MM.1S (cell line): Measurements from ENCODE around the gene TTC34.

Source experiments
- DNase-seq: peaks from one replicate; pipeline ENCODE4 v3.0.0-alpha.2; 2015
- H2AFZ ChIP-seq: fragments of 300-600 bp; sonication (generic); 2 replicates; pipeline ENCODE4 v1.6.0; 2016; ENCODE audit warnings: antibody characterized with exemption, low read length
- H3F3A ChIP-seq: fragments of 300-600 bp; sonication (generic); 2 replicates; pipeline ENCODE4 v1.6.1; 2016; ENCODE audit warnings: mild to moderate bottlenecking, antibody characterized with exemption, low read length, moderate library complexity, mixed read lengths; ENCODE audit not compliant: insufficient read depth
- H3K27ac ChIP-seq: fragments of 300-600 bp; sonication (generic); 2 replicates; pipeline ENCODE4 v1.5.1; 2016; ENCODE audit warnings: mild to moderate bottlenecking, low read length
- H3K27me3 ChIP-seq: fragments of 300-600 bp; sonication (generic); replicated peaks from 2 replicates; pipeline ENCODE4 v1.6.0; 2016; ENCODE audit warnings: low read length; ENCODE audit not compliant: insufficient read depth
- H3K36me3 ChIP-seq: fragments of 300-600 bp; sonication (generic); replicated peaks from 2 replicates; pipeline ENCODE4 v1.6.1; 2016; ENCODE audit warnings: mild to moderate bottlenecking, low read length, mixed read lengths; ENCODE audit not compliant: insufficient read depth
- H3K4me1 ChIP-seq: fragments of 300-600 bp; sonication (generic); 2 replicates; pipeline ENCODE4 v1.6.1; 2016; ENCODE audit warnings: low read length, mixed read lengths
- H3K4me2 ChIP-seq: fragments of 300-600 bp; sonication (generic); 2 replicates; pipeline ENCODE4 v1.6.0; 2016; ENCODE audit warnings: low read depth, low read length
- H3K4me3 ChIP-seq: fragments of 300-600 bp; sonication (generic); 2 replicates; pipeline ENCODE4 v1.5.1; 2016; ENCODE audit warnings: low read length, mixed read lengths
- H3K79me2 ChIP-seq: fragments of 300-600 bp; sonication (generic); 2 replicates; pipeline ENCODE4 v1.6.1; 2016; ENCODE audit warnings: mixed run types, low read length, mixed read lengths
- H3K9ac ChIP-seq: fragments of 300-600 bp; sonication (generic); 2 replicates; pipeline ENCODE4 v1.6.1; 2016; ENCODE audit warnings: low read length, mixed read lengths
- H3K9me2 ChIP-seq: fragments of 300-600 bp; sonication (generic); replicated peaks from 2 replicates; pipeline ENCODE4 v1.6.1; 2016; ENCODE audit warnings: mild to moderate bottlenecking, low read length, mixed read lengths; ENCODE audit not compliant: insufficient read depth
- H3K9me3 ChIP-seq: fragments of 300-600 bp; sonication (generic); replicated peaks from 2 replicates; pipeline ENCODE4 v1.6.1; 2016; ENCODE audit warnings: mild to moderate bottlenecking, low read length, mixed read lengths; ENCODE audit not compliant: insufficient read depth
- H4K20me1 ChIP-seq: fragments of 300-600 bp; sonication (generic); 2 replicates; pipeline ENCODE4 v1.6.1; 2016; ENCODE audit warnings: mild to moderate bottlenecking, low read length, moderate library complexity, mixed read lengths; ENCODE audit not compliant: insufficient read depth
- EZH2 ChIP-seq: fragments of 300-600 bp; sonication (generic); optimal IDR thresholded peaks from 2 replicates; pipeline ENCODE3; 2017; ENCODE audit warnings: low read depth, mild to moderate bottlenecking, antibody characterized with exemption, low read length, mixed read lengths
- EZH2phosphoT487 ChIP-seq: fragments of 300-600 bp; sonication (generic); IDR thresholded peaks from 2 replicates; pipeline ENCODE4 v1.6.1; 2018; ENCODE audit warnings: antibody characterized with exemption, low read length
- TF ChIP-seq, protein P1 (sequence below): fragments of 300-600 bp; sonication (generic); IDR thresholded peaks from 2 replicates; pipeline ENCODE4 v1.5.1; 2016; ENCODE audit warnings: antibody characterized with exemption, low read length, mixed read lengths

Gene TTC34

DNA sequence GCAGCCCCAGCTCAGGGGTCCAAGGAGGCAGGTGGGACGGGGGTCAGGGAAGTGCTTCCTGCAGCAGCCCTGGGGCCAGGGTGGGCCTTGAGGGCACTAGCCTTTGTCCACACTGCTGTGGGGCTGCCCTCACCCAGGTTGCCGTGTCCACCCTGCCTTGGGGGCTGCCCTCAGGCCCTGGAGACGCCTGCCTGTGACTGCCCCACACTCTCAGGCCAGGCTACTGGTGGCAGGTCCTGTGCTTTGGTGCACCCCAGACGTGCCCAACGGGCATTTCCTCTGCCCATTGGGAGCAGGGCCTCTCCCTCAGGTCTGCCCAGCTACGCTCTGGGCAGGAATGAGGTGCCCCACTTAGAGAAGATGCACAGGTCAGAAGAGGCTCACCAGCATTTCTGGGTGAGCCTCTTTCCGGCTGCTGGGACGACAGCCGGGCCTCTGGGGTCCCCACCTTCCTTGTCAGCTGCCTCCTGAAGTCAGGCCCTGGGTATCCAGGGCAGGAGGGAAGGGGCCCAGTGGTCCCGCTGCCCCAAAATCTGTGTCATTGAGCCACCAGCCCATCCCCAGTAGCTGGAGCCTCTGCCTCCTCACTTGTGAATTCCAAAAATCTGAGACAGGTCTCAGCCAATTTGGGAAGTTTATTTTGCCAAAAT lies 166.0 kb downstream of the TTC34 start:
- peaks cover 72% of the 10 kb centered on the region for H3K27me3 ChIP-seq
- no peaks in the 10 kb centered on the region for H3K9me2 ChIP-seq
- H3K9me3 ChIP-seq: no peaks in the 10 kb centered on the region
- no peaks in the 10 kb centered on the region for H3F3A ChIP-seq
- no peak overlapping the region for H3K9ac ChIP-seq
- no peaks in the 10 kb centered on the region for H4K20me1 ChIP-seq
- H3K27ac ChIP-seq: no peak overlapping the region
- no peaks in the 10 kb centered on the region for H3K4me1 ChIP-seq
- no peak overlapping the region for H3K4me2 ChIP-seq
- no peak overlapping the region for H2AFZ ChIP-seq
- no peaks in the 10 kb centered on the region for H3K36me3 ChIP-seq
- no peak for TF ChIP-seq EZH2phosphoT487
- TF ChIP-seq EZH2: no peak
- TF ChIP-seq, protein P1, sequence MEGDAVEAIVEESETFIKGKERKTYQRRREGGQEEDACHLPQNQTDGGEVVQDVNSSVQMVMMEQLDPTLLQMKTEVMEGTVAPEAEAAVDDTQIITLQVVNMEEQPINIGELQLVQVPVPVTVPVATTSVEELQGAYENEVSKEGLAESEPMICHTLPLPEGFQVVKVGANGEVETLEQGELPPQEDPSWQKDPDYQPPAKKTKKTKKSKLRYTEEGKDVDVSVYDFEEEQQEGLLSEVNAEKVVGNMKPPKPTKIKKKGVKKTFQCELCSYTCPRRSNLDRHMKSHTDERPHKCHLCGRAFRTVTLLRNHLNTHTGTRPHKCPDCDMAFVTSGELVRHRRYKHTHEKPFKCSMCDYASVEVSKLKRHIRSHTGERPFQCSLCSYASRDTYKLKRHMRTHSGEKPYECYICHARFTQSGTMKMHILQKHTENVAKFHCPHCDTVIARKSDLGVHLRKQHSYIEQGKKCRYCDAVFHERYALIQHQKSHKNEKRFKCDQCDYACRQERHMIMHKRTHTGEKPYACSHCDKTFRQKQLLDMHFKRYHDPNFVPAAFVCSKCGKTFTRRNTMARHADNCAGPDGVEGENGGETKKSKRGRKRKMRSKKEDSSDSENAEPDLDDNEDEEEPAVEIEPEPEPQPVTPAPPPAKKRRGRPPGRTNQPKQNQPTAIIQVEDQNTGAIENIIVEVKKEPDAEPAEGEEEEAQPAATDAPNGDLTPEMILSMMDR: no peak
- DNase-seq: no peak
- no peaks in the 10 kb centered on the region for H3K79me2 ChIP-seq
- no peak overlapping the region for H3K4me3 ChIP-seq

DNA sequence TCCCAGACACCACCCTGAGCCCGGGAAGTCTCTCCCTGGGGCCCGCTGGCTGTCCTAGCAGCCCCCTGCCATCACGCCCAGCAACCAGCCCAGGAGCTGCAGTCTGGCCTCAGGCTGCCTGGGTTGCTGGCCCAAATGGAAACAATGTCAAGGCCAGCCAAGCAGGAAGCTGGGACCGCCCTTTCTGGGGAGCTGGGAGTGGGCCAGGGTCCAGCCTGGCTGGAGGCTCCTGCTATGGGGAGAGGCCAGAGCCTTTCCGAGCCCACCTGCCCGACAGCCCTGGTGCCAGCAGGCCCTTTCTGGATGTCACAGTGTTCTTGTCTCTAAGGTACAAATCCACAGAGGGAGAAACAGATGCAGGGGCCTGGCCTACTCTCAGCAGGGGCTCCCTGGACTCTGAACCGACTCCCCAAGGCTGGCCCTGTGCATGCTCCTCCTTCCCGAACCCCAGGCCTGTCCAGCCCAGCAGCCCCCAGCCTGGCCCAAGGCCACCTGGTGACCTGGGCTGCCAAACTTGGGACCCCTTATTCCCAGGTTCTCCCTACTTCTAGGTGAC lies 167.5 kb downstream of the TTC34 start:
- Histone ChIP-seq H3K27me3 (peaks cover 84% of the 10 kb centered on the region), H3F3A (no peaks in the 10 kb centered on the region), H4K20me1 (no peaks in the 10 kb centered on the region), H3K79me2 (no peaks in the 10 kb centered on the region), H3K4me3 (no peak overlapping the region), H3K9me3 (no peaks in the 10 kb centered on the region), H2AFZ (no peak overlapping the region), H3K9ac (no peak overlapping the region), H3K4me1 (no peaks in the 10 kb centered on the region), H3K27ac (no peak overlapping the region), H3K36me3 (no peaks in the 10 kb centered on the region), H3K9me2 (no peaks in the 10 kb centered on the region), H3K4me2 (no peak overlapping the region)
- DNase-seq: no peak
- TF ChIP-seq, protein P1: no peak
- no peak for TF ChIP-seq EZH2phosphoT487
- TF ChIP-seq EZH2: no peak

DNA sequence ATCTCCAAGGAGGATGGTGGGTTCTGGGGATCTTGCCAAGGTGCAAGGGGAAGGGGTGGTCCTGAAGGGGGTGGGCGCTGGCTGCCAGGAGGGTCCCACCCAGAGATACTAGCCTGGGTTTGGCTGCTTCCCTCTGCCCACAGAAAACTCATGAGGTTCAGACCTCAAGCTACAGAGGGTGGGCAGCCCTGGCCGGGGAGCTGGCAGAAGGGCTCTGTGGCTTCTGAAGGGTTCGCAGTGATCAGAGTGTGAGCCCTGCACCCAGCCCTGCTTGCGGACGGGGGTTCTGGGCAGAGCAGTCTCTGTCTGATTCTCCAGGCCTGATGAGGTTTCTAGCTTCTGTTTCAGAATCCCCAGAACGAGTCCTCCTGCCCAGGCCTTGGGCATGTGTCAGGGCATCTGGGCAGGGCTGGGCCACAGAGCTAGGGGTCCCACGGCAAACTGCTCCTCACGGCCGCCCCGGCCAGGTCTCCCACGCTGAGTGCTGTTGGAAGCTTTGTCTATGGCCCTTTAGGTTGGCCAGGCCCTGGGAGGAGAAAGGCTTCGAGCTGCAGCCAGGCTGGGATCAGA lies 168.0 kb downstream of the TTC34 start:
- Histone ChIP-seq H4K20me1 (no peaks in the 10 kb centered on the region), H3K27ac (no peak overlapping the region), H3K27me3 (peaks cover 83% of the 10 kb centered on the region), H3K4me1 (no peaks in the 10 kb centered on the region), H2AFZ (no peak overlapping the region), H3K4me2 (no peak overlapping the region), H3K4me3 (no peak overlapping the region), H3K79me2 (no peaks in the 10 kb centered on the region), H3K9me3 (no peaks in the 10 kb centered on the region), H3K36me3 (no peaks in the 10 kb centered on the region), H3K9me2 (no peaks in the 10 kb centered on the region), H3K9ac (no peak overlapping the region), H3F3A (no peaks in the 10 kb centered on the region)
- no peak for TF ChIP-seq EZH2
- TF ChIP-seq EZH2phosphoT487: no peak
- TF ChIP-seq, protein P1: no peak
- no peak for DNase-seq
